Fibroblast of the aortic adventitia (primary cell): ENCODE results near the gene OR6M1. TPM values are rescaled to one million over a fixed set of nuclear protein-coding genes. Genes with fewer than 3 reads are reported as not detected.

Experiments used
- DNase-seq: peaks from one replicate; pipeline ENCODE4 v3.0.0-alpha.2; 2010; ENCODE audit warnings: low read depth
- H3K4me3 ChIP-seq: 2 replicates; pipeline ENCODE4 v1.5.1; 2011; ENCODE audit warnings: low read depth, mild to moderate bottlenecking, control low read depth, low read length, moderate library complexity
- total RNA-seq: library from RNA; depleted of rRNA; stranded (reverse); fragments of >200 nt; gene quantifications from 2 replicates; pipeline ENCODE4 v1.2.3, GENCODE V29; 2012; ENCODE audit warnings: low replicate concordance
- TF ChIP-seq, protein P1 (sequence below): IDR thresholded peaks from 2 replicates; pipeline ENCODE4 v1.5.1; 2011; ENCODE audit warnings: mild to moderate bottlenecking, low read length, control low read depth, inconsistent platforms; ENCODE audit not compliant: insufficient read depth

Gene OR6M1
- total RNA-seq, 1 donor, result not detected

DNA sequence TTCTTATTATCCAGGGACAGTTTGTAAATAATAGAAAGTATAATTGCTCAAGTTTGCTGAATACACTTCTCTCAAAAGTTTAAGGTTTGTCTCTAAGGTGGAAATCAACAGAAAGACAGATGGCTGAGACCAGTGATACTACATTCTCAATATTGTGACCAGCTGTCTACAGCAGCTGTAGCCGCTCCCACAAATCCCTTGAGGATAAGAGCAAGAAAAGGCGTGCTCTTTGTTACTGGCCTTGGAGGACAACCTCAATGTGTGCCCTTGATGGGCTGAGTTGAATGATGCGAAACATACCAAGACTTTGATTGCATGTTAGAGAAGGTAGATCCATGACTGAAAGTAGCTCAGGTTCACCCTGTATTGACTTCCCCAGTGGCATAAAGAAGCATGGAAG is 6.1 kb downstream of the OR6M1 start:
- no peak for DNase-seq
- H3K4me3 ChIP-seq, result no peak overlapping the region
- TF ChIP-seq, protein P1, sequence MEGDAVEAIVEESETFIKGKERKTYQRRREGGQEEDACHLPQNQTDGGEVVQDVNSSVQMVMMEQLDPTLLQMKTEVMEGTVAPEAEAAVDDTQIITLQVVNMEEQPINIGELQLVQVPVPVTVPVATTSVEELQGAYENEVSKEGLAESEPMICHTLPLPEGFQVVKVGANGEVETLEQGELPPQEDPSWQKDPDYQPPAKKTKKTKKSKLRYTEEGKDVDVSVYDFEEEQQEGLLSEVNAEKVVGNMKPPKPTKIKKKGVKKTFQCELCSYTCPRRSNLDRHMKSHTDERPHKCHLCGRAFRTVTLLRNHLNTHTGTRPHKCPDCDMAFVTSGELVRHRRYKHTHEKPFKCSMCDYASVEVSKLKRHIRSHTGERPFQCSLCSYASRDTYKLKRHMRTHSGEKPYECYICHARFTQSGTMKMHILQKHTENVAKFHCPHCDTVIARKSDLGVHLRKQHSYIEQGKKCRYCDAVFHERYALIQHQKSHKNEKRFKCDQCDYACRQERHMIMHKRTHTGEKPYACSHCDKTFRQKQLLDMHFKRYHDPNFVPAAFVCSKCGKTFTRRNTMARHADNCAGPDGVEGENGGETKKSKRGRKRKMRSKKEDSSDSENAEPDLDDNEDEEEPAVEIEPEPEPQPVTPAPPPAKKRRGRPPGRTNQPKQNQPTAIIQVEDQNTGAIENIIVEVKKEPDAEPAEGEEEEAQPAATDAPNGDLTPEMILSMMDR, result no peak

DNA sequence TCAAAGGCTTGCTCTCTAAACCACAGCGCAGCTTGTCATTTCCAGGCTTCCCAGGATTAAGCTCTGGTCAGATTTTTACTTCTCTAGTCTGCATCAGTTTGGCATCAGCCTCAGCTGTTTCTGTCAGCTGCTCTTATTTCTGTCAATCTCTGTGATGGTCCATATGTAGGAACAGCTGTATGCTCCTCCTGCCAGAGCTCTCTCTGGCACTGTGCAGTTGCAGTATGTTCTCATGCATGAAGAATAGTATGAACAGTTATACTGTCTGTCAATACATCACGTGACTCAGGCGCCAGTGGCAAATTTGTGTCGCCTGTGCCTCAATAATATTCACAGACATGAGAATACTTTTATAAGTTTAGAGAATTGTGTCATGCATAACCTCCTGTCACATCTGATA is 6.7 kb downstream of the OR6M1 start:
- H3K4me3 ChIP-seq, result no peak overlapping the region
- no peak for DNase-seq
- TF ChIP-seq, protein P1, result no peak

DNA sequence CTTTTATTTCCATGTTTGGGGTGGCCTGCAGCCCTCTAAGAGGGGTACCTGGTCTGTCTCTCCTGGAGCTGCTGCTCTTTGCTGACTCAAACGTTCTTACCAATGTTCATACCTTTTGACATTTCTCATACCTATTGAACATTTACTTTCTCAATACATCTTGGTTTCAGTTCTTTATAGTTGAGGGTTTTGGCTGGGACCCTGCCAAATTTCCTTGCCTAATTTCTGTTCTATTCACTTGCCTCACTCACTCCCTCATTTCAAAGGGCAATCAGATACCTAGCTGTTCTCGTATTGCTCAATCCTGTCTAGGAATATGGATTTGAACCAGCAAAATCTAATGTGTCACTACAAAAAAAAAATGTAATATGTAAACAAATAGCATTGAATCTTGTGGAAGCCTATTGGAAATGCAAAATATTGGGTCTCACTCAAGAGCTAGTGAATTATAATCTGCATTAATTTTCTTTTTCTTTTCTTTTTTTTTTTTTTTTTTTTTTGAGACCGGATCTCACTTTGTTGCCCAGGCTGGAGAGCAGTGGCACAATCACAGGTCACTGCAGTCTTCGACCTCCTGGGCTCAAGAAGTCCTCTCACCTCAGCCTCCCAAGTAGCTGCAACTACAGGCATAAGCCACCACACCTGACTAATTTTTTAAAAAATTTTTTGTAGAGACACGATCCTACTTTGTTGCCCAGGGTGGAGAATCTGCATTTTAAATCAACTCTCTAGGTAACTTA is 7.5 kb downstream of the OR6M1 start:
- H3K4me3 ChIP-seq, result no peak overlapping the region
- TF ChIP-seq, protein P1, result no peak
- no peak for DNase-seq

DNA sequence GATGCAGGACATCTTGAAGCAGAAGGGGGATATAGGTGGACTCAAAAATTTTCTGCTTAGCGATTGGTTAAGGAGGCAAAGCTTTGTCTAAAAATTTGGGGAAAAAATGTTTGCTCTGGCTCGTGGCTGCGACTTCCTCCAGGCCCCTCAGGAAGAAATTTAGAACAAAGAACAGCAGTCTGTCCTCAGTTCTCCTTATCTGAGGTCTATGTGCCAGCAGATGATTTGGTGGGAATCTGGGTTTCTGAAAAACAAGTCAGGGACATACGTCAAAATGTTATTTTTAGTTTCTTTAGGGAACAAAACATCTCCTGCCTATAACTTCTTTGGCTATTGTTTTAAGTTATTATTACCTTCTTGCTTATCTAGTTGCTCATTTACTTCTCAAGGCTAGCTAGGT is 8.1 kb downstream of the OR6M1 start:
- no peak for DNase-seq
- TF ChIP-seq, protein P1, result no peak
- H3K4me3 ChIP-seq, result no peak overlapping the region

DNA sequence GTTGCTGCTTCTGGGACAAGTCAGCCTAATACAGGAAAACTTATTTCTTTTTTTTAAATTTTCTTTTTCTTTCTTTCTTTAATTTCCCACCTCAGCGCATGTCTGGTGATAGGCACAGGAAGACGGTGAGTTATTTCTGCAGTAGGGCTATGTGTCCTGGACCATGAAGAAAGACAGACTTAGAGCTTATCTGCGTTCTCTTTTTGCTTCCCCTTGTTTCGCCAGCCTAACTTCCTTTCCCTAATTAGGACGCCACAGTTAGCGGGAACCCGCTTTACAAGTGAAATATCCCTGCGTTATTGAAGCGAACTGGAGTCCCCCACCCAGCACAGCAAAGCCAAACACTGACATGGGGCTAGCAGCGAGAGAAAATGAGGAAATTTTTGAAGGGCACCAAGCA is 8.6 kb downstream of the OR6M1 start:
- TF ChIP-seq, protein P1, result no peak
- DNase-seq, result no peak

DNA sequence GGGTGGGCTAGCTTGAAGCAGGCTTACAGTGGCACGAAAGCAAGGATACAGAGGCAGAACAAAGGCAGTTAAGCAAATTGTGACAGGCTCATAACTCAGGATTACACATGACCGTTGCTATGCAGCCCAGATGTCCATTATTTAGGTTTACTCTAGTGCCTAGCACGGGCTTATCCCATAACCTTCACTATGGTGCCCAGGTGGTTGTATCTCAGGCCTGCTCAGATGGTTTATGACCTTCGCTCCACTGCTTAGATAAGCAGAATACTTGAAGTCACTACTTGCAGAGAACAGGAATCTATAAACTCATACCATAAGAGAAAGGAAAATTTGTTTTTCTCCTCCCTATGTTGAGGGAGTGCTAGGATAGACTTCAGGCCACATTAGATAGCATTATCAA is 9.0 kb downstream of the OR6M1 start:
- no peak for DNase-seq
- TF ChIP-seq, protein P1, result no peak
- H3K4me3 ChIP-seq, result no peak overlapping the region

More for the DNA sequence above, 8.6 kb downstream of the OR6M1 start:
- H3K4me3 ChIP-seq, result no peak overlapping the region

DNA sequence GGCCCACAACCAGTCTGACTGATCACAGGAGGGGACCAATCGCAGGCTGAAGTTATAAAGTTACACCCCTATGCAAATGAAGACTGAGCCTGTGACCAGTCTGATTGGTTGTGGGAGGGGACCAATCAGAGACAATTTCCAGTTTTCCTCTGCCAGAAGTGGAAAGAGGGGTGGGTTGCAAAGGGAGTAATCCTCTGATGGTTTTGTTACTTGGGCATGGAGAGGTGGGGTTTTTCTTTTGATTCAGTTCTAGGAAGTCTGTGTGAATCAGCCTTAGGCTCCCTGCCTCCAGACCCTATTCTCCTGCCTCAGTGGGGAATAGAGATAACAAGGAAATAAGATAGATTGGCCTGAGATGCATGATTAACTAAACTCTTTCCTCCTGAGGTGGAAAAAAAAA is 9.9 kb downstream of the OR6M1 start:
- H3K4me3 ChIP-seq, result no peak overlapping the region
- TF ChIP-seq, protein P1, result no peak
- no peak for DNase-seq
